Measurements from ENCODE around the gene OSGIN1.

DNA sequence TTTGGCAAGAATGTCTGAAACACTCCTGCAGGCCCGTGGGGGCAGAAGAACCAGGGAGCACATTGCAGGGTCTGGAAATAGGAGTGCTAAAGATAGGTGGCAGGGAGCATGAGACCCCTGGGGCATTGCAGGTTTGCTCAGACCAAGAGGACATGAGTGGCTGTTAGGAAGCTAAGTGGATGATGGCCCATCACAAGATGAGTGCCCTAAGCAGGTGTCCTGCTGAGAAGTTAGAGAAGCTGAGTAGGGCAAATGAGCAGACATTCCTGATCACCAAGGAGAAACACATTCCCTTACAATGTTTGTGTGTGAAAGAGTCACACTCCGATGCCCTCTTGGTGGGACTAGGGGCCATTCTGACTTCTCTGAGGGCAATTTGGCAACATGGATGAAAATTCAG lies 44.2 kb upstream of the OSGIN1 start:
- TF ChIP-seq, protein P1, sequence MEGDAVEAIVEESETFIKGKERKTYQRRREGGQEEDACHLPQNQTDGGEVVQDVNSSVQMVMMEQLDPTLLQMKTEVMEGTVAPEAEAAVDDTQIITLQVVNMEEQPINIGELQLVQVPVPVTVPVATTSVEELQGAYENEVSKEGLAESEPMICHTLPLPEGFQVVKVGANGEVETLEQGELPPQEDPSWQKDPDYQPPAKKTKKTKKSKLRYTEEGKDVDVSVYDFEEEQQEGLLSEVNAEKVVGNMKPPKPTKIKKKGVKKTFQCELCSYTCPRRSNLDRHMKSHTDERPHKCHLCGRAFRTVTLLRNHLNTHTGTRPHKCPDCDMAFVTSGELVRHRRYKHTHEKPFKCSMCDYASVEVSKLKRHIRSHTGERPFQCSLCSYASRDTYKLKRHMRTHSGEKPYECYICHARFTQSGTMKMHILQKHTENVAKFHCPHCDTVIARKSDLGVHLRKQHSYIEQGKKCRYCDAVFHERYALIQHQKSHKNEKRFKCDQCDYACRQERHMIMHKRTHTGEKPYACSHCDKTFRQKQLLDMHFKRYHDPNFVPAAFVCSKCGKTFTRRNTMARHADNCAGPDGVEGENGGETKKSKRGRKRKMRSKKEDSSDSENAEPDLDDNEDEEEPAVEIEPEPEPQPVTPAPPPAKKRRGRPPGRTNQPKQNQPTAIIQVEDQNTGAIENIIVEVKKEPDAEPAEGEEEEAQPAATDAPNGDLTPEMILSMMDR (IDR thresholded peaks at IDR 0.05), result no peak
- no peak for TF ChIP-seq POLR2A (IDR thresholded peaks at IDR 0.05)

All from body of pancreas (tissue), 4 donors.